DOHH2 (cell line): ENCODE measurements around the gene C13orf46.

Experiments used
- H3F3A ChIP-seq: fragments of 200-600 bp; sonication (generic), shearing (Covaris generic); 2 replicates; pipeline ENCODE4 v1.6.0; 2016; ENCODE audit warnings: antibody characterized with exemption, mild to moderate bottlenecking; ENCODE audit not compliant: control insufficient read depth, insufficient read depth
- H3K27ac ChIP-seq: fragments of 200-600 bp; sonication (generic); 2 replicates; pipeline ENCODE4 v1.5.1; 2014; ENCODE audit warnings: low read depth, mild to moderate bottlenecking, low read length, moderate library complexity
- H3K27me3 ChIP-seq: fragments of 200-600 bp; sonication (generic); 2 replicates; pipeline ENCODE4 v1.6.1; 2014; ENCODE audit warnings: mild to moderate bottlenecking, low read length, mixed read lengths; ENCODE audit not compliant: control insufficient read depth
- H3K36me3 ChIP-seq: fragments of 200-600 bp; sonication (generic); 2 replicates; pipeline ENCODE4 v1.6.1; 2014; ENCODE audit warnings: mild to moderate bottlenecking, low read length, moderate library complexity, mixed read lengths; ENCODE audit not compliant: control insufficient read depth
- H3K4me1 ChIP-seq: fragments of 200-600 bp; sonication (generic); 2 replicates; pipeline ENCODE4 v1.6.1; 2014; ENCODE audit warnings: mild to moderate bottlenecking, low read length, mixed read lengths; ENCODE audit not compliant: control insufficient read depth
- H3K4me2 ChIP-seq: fragments of 200-600 bp; sonication (generic); 2 replicates; pipeline ENCODE4 v1.6.0; 2014; ENCODE audit warnings: mild to moderate bottlenecking, low read length, moderate library complexity
- H3K4me3 ChIP-seq: fragments of 200-600 bp; sonication (generic); 2 replicates; pipeline ENCODE4 v1.5.1; 2014; ENCODE audit warnings: mild to moderate bottlenecking, low read length, mixed read lengths
- H3K79me2 ChIP-seq: fragments of 200-600 bp; sonication (generic); 2 replicates; pipeline ENCODE4 v1.6.1; 2014; ENCODE audit warnings: mild to moderate bottlenecking, low read length, mixed read lengths; ENCODE audit not compliant: control insufficient read depth
- H3K9me2 ChIP-seq: fragments of 200-600 bp; sonication (generic); replicated peaks from 2 replicates; pipeline ENCODE4 v1.6.1; 2014; ENCODE audit warnings: mild to moderate bottlenecking, low read length, mixed read lengths; ENCODE audit not compliant: control insufficient read depth
- H3K9me3 ChIP-seq: fragments of 200-600 bp; sonication (generic); 2 replicates; pipeline ENCODE4 v1.6.1; 2014; ENCODE audit warnings: antibody characterized with exemption, low read length, mixed read lengths; ENCODE audit not compliant: control insufficient read depth, insufficient read depth
- H4K20me1 ChIP-seq: fragments of 200-600 bp; sonication (generic); 2 replicates; pipeline ENCODE4 v1.6.0; 2014; ENCODE audit warnings: low read depth, mild to moderate bottlenecking, antibody characterized with exemption, low read length, moderate library complexity; ENCODE audit not compliant: control insufficient read depth, insufficient read depth
- CTCF ChIP-seq: fragments of 200-600 bp; sonication (generic); IDR thresholded peaks from one replicate; pipeline ENCODE4 v1.5.1; 2014; ENCODE audit warnings: antibody characterized with exemption, mild to moderate bottlenecking, low read depth, low read length; ENCODE audit not compliant: poor library complexity, severe bottlenecking
- EZH2phosphoT487 ChIP-seq: fragments of 200-600 bp; sonication (generic); IDR thresholded peaks from 2 replicates; pipeline ENCODE4 v1.6.1; 2017; ENCODE audit warnings: borderline replicate concordance, mild to moderate bottlenecking, antibody characterized with exemption, low read length, moderate library complexity, mixed read lengths

C13orf46 gene

GRCh38 chr13:113928685-113929627, 44.9 kb downstream of the C13orf46 start:
- H3K27ac ChIP-seq: no peak overlapping the region
- no peak for TF ChIP-seq EZH2phosphoT487
- no peak for TF ChIP-seq CTCF

GRCh38 chr13:113927661-113928581, 46.0 kb downstream of the C13orf46 start:
- no peaks in the 10 kb centered on the region for H3F3A ChIP-seq
- H3K9me3 ChIP-seq: no peaks in the 10 kb centered on the region
- no peak overlapping the region for H3K27ac ChIP-seq
- TF ChIP-seq EZH2phosphoT487 (no peak), CTCF (no peak)
- no peaks in the 10 kb centered on the region for H3K79me2 ChIP-seq
- no peak overlapping the region for H3K4me2 ChIP-seq
- no peaks in the 10 kb centered on the region for H3K4me1 ChIP-seq
- no peaks in the 10 kb centered on the region for H3K9me2 ChIP-seq
- no peaks in the 10 kb centered on the region for H3K36me3 ChIP-seq
- H3K4me3 ChIP-seq: no peak overlapping the region
- H3K27me3 ChIP-seq: no peaks in the 10 kb centered on the region
- H4K20me1 ChIP-seq: no peaks in the 10 kb centered on the region

More at GRCh38 chr13:113928685-113929627, 44.9 kb downstream of the C13orf46 start:
- H4K20me1 ChIP-seq: no peaks in the 10 kb centered on the region
- H3K27me3 ChIP-seq: no peaks in the 10 kb centered on the region
- H3K79me2 ChIP-seq: no peaks in the 10 kb centered on the region
- no peak overlapping the region for H3K4me3 ChIP-seq
- no peak overlapping the region for H3K4me2 ChIP-seq
- no peaks in the 10 kb centered on the region for H3K9me3 ChIP-seq
- H3K36me3 ChIP-seq: no peaks in the 10 kb centered on the region
- H3F3A ChIP-seq: no peaks in the 10 kb centered on the region
- no peaks in the 10 kb centered on the region for H3K4me1 ChIP-seq
- H3K9me2 ChIP-seq: no peaks in the 10 kb centered on the region

GRCh38 chr13:113926951-113927660, 46.8 kb downstream of the C13orf46 start:
- H3K4me3 ChIP-seq: no peak overlapping the region
- TF ChIP-seq CTCF: no peak
- no peaks in the 10 kb centered on the region for H4K20me1 ChIP-seq
- H3K9me2 ChIP-seq: no peaks in the 10 kb centered on the region
- no peak overlapping the region for H3K4me2 ChIP-seq
- H3K9me3 ChIP-seq: no peaks in the 10 kb centered on the region
- no peak overlapping the region for H3K27ac ChIP-seq
- no peaks in the 10 kb centered on the region for H3F3A ChIP-seq
- H3K36me3 ChIP-seq: no peaks in the 10 kb centered on the region
- no peaks in the 10 kb centered on the region for H3K79me2 ChIP-seq
- no peaks in the 10 kb centered on the region for H3K27me3 ChIP-seq
- no peaks in the 10 kb centered on the region for H3K4me1 ChIP-seq
